ENCODE measurements around the gene YOD1.
A peak's percentile ranks its signal among the peaks of the same experiment; 100 is the strongest.

The YOD1 gene

GRCh38 chr1:207063014-207063413, 12.0 kb upstream of the YOD1 start:
- H3K36me3 ChIP-seq: no peaks in the 10 kb centered on the region
- no peak overlapping the region for H3K9ac ChIP-seq
- H3K27ac ChIP-seq: no peak overlapping the region

GRCh38 chr1:207062058-207062457, 11.1 kb upstream of the YOD1 start:
- Histone ChIP-seq H3K36me3 (no peaks in the 10 kb centered on the region), H3K27ac (no peak overlapping the region), H3K4me1 (no peaks in the 10 kb centered on the region), H3K9me3 (replicated peaks in 1 of 11) (no peaks in the 10 kb centered on the region), H4K20me1 (no peaks in the 10 kb centered on the region), H3K4me2 (no peak overlapping the region), H3K27me3 (no peaks in the 10 kb centered on the region), H3K4me3 (no peak overlapping the region), H3K9ac (no peak overlapping the region)
- no peak for TF ChIP-seq Cebpa-rat (IDR thresholded peaks at IDR 0.05)

More at GRCh38 chr1:207063014-207063413, 12.0 kb upstream of the YOD1 start:
- Histone ChIP-seq H3K4me2 (no peak overlapping the region), H3K9me3 (replicated peaks in 1 of 11) (no peaks in the 10 kb centered on the region), H4K20me1 (no peaks in the 10 kb centered on the region), H3K27me3 (no peaks in the 10 kb centered on the region), H3K4me3 (no peak overlapping the region), H3K4me1 (no peaks in the 10 kb centered on the region)
- TF ChIP-seq Cebpa-rat (IDR thresholded peaks at IDR 0.05): no peak

GRCh38 chr1:207060596-207060995, 9.6 kb upstream of the YOD1 start:
- Histone ChIP-seq H3K4me1 (no peaks in the 10 kb centered on the region), H3K27me3 (no peaks in the 10 kb centered on the region), H3K4me3 (no peak overlapping the region), H4K20me1 (no peaks in the 10 kb centered on the region), H3K36me3 (no peaks in the 10 kb centered on the region), H3K9ac (no peak overlapping the region), H3K9me3 (replicated peaks in 1 of 11) (no peaks in the 10 kb centered on the region), H3K27ac (no peak overlapping the region), H3K4me2 (no peak overlapping the region)
- TF ChIP-seq Cebpa-rat (IDR thresholded peaks at IDR 0.05): no peak

- Histone ChIP-seq H3K9me3 (replicated peaks in 1 of 11) (no peaks in the 10 kb centered on the region), H3K4me3 (no peak overlapping the region), H3K4me1 (peaks cover 0 to 5% (median 0%) of the 10 kb centered on the region in 10 experiments; a peak in 7 of 20 replicates), H3K36me3 (no peaks in the 10 kb centered on the region), H3K27ac (no peak overlapping the region), H3K4me2 (no peak overlapping the region), H3K27me3 (no peaks in the 10 kb centered on the region), H4K20me1 (no peaks in the 10 kb centered on the region), H3K9ac (no peak overlapping the region)
- no peak for TF ChIP-seq Cebpa-rat (IDR thresholded peaks at IDR 0.05)
Measured at GRCh38 chr1:207059881-207060280, 8.9 kb upstream of the YOD1 start.

GRCh38 chr1:207058878-207059867, 8.2 kb upstream of the YOD1 start:
- no peak for TF ChIP-seq Cebpa-rat (IDR thresholded peaks at IDR 0.05)
- H3K4me3 ChIP-seq: no peak overlapping the region
- H3K27ac ChIP-seq: no peak overlapping the region
- no peak overlapping the region for H3K9ac ChIP-seq
- no peaks in the 10 kb centered on the region for H3K9me3 ChIP-seq (replicated peaks in 1 of 11)
- H3K4me2 ChIP-seq: no peak overlapping the region
- peaks cover 0 to 12% (median 0%) of the 10 kb centered on the region in 10 experiments; a peak in 7 of 20 replicates for H3K4me1 ChIP-seq
- H3K36me3 ChIP-seq: no peaks in the 10 kb centered on the region
- H3K27me3 ChIP-seq: no peaks in the 10 kb centered on the region
- no peaks in the 10 kb centered on the region for H4K20me1 ChIP-seq

GRCh38 chr1:207058252-207058651, 7.2 kb upstream of the YOD1 start:
- Histone ChIP-seq H3K27me3 (no peaks in the 10 kb centered on the region), H3K4me1 (peaks cover 0 to 16% (median 0%) of the 10 kb centered on the region in 10 experiments; a peak in 7 of 20 replicates), H4K20me1 (no peaks in the 10 kb centered on the region), H3K4me3 (no peak overlapping the region), H3K4me2 (no peak overlapping the region), H3K9me3 (replicated peaks in 1 of 11) (peaks cover 0 to 4% (median 4%) of the 10 kb centered on the region in 11 experiments; a peak in 19 of 22 replicates), H3K9ac (no peak overlapping the region), H3K36me3 (no peaks in the 10 kb centered on the region), H3K27ac (no peak overlapping the region)
- no peak for TF ChIP-seq Cebpa-rat (IDR thresholded peaks at IDR 0.05)

GRCh38 chr1:207056673-207057072, 5.7 kb upstream of the YOD1 start:
- no peaks in the 10 kb centered on the region for H4K20me1 ChIP-seq
- no peak overlapping the region for H3K9ac ChIP-seq
- no peak for TF ChIP-seq Cebpa-rat (IDR thresholded peaks at IDR 0.05)
- H3K9me3 ChIP-seq (replicated peaks in 1 of 11): peaks cover 0 to 20% (median 16%) of the 10 kb centered on the region in 11 experiments; a peak in 19 of 22 replicates
- H3K4me2 ChIP-seq: no peak overlapping the region
- H3K27ac ChIP-seq: no peak overlapping the region
- no peaks in the 10 kb centered on the region for H3K36me3 ChIP-seq
- H3K27me3 ChIP-seq: no peaks in the 10 kb centered on the region; a peak in 1 of 22 replicates
- H3K4me1 ChIP-seq: peaks cover 0 to 16% (median 0%) of the 10 kb centered on the region in 10 experiments; a peak in 7 of 20 replicates
- no peak overlapping the region for H3K4me3 ChIP-seq

- Histone ChIP-seq H3K4me2 (peak overlapping the region in 3 of 11 experiments; percentile 29 to 73 (median 66); a peak in 4 of 22 replicates), H3K4me1 (peaks cover 0 to 16% (median 0%) of the 10 kb centered on the region in 10 experiments; a peak in 7 of 20 replicates), H3K27me3 (peaks cover 0 to 9% (median 5%) of the 10 kb centered on the region in 11 experiments; a peak in 11 of 22 replicates), H3K9me3 (replicated peaks in 1 of 11) (peaks cover 0 to 31% (median 26%) of the 10 kb centered on the region in 11 experiments; a peak in 20 of 22 replicates), H3K9ac (no peak overlapping the region), H3K4me3 (no peak overlapping the region), H4K20me1 (no peaks in the 10 kb centered on the region), H3K36me3 (no peaks in the 10 kb centered on the region), H3K27ac (no peak overlapping the region)
- no peak for TF ChIP-seq Cebpa-rat (IDR thresholded peaks at IDR 0.05)
Measured at GRCh38 chr1:207055386-207056001, 4.5 kb upstream of the YOD1 start.

- Histone ChIP-seq H3K9me3 (replicated peaks in 1 of 11) (peaks cover 0 to 34% (median 29%) of the 10 kb centered on the region in 11 experiments; a peak in 20 of 22 replicates), H3K4me2 (peak overlapping the region in 5 of 11 experiments; percentile 25 to 73 (median 44); a peak in 8 of 22 replicates), H3K4me3 (no peak overlapping the region; a peak in 1 of 20 replicates), H3K36me3 (no peaks in the 10 kb centered on the region), H4K20me1 (no peaks in the 10 kb centered on the region), H3K4me1 (peaks cover 0 to 16% (median 0%) of the 10 kb centered on the region in 10 experiments; a peak in 7 of 20 replicates), H3K9ac (peak overlapping the region in 2 of 11 experiments; percentile 3 to 6; a peak in 1 of 22 replicates), H3K27me3 (peaks cover 0 to 11% (median 6%) of the 10 kb centered on the region in 11 experiments; a peak in 11 of 22 replicates), H3K27ac (peak overlapping the region in 5 of 11 experiments; percentile 17 to 35 (median 26); a peak in 5 of 22 replicates)
- no peak for TF ChIP-seq Cebpa-rat (IDR thresholded peaks at IDR 0.05)
Measured at GRCh38 chr1:207054491-207054890, 3.5 kb upstream of the YOD1 start.

Data from BLaER1 treated with 17β-estradiol and CSF1 and Interleukin-3, amounts not matched to agents 10 nM and 100 nM (cell line).